Measurements from ENCODE around the gene NAA50.

NAA50 gene

DNA sequence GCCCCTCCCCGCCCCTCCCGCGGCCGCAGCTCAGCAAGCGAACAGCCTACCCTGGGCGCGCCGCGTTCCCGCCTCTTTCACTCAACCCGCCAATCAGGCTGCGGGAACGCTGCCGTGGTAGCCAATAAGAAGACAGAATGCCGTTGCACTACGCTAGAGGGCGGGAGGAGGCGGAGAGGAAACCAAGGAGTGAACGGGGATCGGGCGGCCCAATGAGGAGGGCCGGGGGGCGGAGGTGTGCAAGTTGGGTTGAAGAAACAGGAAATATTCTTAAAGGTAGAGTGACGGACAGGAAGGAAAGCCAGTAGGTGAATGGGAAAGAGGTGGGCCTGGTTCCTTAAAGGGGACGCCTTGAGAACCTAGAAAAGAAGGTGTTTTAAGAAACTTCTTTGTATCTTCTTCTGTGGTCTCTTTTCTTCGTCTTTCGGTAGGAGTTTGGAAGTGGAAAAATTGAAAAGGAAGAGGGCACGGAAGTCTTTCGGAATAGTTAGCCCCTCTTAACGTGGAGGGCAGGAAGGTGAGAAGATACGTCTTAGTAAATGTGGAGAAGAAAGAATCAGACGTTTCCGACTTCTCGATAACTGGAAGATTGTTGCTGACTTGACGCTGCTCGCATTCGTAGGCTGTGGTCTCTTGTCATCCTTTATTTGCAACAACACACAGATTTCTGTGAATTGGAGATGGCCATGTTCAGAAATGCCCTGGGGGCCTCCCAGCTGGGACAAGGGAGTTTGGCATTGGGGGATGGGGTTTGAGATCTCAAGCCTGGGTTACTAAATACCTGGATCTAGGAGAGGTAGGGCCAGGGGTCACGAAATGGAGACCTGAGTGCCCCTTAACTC lies 49.2 kb downstream of the NAA50 start (continued):
- TF ChIP-seq, protein P1, sequence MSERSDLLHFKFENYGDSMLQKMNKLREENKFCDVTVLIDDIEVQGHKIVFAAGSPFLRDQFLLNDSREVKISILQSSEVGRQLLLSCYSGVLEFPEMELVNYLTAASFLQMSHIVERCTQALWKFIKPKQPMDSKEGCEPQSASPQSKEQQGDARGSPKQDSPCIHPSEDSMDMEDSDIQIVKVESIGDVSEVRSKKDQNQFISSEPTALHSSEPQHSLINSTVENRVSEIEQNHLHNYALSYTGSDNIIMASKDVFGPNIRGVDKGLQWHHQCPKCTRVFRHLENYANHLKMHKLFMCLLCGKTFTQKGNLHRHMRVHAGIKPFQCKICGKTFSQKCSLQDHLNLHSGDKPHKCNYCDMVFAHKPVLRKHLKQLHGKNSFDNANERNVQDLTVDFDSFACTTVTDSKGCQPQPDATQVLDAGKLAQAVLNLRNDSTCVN (tag by site-specific recombination; optimal IDR thresholded peaks at IDR 0.05) = peak; percentile 24
- TF ChIP-seq ZNF792 (tag by site-specific recombination; IDR thresholded peaks at IDR 0.05) (no peak), ZFHX2 (tag by site-specific recombination; conservative IDR thresholded peaks at IDR 0.05) (peak; percentile 60; the same call in 1 of the 2 replicates), ZBTB17 (tag by site-specific recombination; IDR thresholded peaks at IDR 0.05) (peak; percentile 54), ZBTB21 (tag by site-specific recombination; IDR thresholded peaks at IDR 0.05) (no peak), SP2 (tag by site-specific recombination; IDR thresholded peaks at IDR 0.05) (peak; percentile 97), KLF1 (tag by site-specific recombination; IDR thresholded peaks at IDR 0.05) (peak; percentile 42; the same call in 1 of the 2 replicates), ZNF341 (tag by site-specific recombination; IDR thresholded peaks at IDR 0.05; ENCODE audit: low read depth) (peak; percentile 54; the same call in 1 of the 2 replicates), KLF10 (tag by site-specific recombination; IDR thresholded peaks at IDR 0.05) (peak; percentile 89), WT1 (tag by site-specific recombination; IDR thresholded peaks at IDR 0.05) (0 out of 2 replicates have a peak, but pooled peaks have one; percentile 13), ZNF335 (tag by site-specific recombination; conservative IDR thresholded peaks at IDR 0.05) (peak; percentile 66), ZBTB48 (tag by site-specific recombination; IDR thresholded peaks at IDR 0.05) (peak; percentile 41), IKZF3 (tag by site-specific recombination; IDR thresholded peaks at IDR 0.05) (no peak), KLF16 (tag by site-specific recombination; IDR thresholded peaks at IDR 0.05) (peak; percentile 85; the same call in 1 of the 2 replicates), EGR2 (tag by site-specific recombination; IDR thresholded peaks at IDR 0.05; ENCODE audit: low read depth) (peak; percentile 54; the same call in 1 of the 2 replicates), SP3 (tag by site-specific recombination; IDR thresholded peaks at IDR 0.05) (peak; percentile 97)
- TF ChIP-seq, protein P2, sequence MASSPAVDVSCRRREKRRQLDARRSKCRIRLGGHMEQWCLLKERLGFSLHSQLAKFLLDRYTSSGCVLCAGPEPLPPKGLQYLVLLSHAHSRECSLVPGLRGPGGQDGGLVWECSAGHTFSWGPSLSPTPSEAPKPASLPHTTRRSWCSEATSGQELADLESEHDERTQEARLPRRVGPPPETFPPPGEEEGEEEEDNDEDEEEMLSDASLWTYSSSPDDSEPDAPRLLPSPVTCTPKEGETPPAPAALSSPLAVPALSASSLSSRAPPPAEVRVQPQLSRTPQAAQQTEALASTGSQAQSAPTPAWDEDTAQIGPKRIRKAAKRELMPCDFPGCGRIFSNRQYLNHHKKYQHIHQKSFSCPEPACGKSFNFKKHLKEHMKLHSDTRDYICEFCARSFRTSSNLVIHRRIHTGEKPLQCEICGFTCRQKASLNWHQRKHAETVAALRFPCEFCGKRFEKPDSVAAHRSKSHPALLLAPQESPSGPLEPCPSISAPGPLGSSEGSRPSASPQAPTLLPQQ (tag by site-specific recombination; IDR thresholded peaks at IDR 0.05) = peak; percentile 92
- TF ChIP-seq, protein P3, sequence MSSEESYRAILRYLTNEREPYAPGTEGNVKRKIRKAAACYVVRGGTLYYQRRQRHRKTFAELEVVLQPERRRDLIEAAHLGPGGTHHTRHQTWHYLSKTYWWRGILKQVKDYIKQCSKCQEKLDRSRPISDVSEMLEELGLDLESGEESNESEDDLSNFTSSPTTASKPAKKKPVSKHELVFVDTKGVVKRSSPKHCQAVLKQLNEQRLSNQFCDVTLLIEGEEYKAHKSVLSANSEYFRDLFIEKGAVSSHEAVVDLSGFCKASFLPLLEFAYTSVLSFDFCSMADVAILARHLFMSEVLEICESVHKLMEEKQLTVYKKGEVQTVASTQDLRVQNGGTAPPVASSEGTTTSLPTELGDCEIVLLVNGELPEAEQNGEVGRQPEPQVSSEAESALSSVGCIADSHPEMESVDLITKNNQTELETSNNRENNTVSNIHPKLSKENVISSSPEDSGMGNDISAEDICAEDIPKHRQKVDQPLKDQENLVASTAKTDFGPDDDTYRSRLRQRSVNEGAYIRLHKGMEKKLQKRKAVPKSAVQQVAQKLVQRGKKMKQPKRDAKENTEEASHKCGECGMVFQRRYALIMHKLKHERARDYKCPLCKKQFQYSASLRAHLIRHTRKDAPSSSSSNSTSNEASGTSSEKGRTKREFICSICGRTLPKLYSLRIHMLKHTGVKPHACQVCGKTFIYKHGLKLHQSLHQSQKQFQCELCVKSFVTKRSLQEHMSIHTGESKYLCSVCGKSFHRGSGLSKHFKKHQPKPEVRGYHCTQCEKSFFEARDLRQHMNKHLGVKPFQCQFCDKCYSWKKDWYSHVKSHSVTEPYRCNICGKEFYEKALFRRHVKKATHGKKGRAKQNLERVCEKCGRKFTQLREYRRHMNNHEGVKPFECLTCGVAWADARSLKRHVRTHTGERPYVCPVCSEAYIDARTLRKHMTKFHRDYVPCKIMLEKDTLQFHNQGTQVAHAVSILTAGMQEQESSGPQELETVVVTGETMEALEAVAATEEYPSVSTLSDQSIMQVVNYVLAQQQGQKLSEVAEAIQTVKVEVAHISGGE (tag by site-specific recombination; conservative IDR thresholded peaks at IDR 0.05; ENCODE audit: low read depth) = 0 out of 2 replicates have a peak, but pooled peaks have one; percentile 13
- TF ChIP-seq, protein P4, sequence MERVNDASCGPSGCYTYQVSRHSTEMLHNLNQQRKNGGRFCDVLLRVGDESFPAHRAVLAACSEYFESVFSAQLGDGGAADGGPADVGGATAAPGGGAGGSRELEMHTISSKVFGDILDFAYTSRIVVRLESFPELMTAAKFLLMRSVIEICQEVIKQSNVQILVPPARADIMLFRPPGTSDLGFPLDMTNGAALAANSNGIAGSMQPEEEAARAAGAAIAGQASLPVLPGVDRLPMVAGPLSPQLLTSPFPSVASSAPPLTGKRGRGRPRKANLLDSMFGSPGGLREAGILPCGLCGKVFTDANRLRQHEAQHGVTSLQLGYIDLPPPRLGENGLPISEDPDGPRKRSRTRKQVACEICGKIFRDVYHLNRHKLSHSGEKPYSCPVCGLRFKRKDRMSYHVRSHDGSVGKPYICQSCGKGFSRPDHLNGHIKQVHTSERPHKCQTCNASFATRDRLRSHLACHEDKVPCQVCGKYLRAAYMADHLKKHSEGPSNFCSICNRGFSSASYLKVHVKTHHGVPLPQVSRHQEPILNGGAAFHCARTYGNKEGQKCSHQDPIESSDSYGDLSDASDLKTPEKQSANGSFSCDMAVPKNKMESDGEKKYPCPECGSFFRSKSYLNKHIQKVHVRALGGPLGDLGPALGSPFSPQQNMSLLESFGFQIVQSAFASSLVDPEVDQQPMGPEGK (tag by site-specific recombination; IDR thresholded peaks at IDR 0.05) = peak; percentile 65
- TF ChIP-seq, protein P5, sequence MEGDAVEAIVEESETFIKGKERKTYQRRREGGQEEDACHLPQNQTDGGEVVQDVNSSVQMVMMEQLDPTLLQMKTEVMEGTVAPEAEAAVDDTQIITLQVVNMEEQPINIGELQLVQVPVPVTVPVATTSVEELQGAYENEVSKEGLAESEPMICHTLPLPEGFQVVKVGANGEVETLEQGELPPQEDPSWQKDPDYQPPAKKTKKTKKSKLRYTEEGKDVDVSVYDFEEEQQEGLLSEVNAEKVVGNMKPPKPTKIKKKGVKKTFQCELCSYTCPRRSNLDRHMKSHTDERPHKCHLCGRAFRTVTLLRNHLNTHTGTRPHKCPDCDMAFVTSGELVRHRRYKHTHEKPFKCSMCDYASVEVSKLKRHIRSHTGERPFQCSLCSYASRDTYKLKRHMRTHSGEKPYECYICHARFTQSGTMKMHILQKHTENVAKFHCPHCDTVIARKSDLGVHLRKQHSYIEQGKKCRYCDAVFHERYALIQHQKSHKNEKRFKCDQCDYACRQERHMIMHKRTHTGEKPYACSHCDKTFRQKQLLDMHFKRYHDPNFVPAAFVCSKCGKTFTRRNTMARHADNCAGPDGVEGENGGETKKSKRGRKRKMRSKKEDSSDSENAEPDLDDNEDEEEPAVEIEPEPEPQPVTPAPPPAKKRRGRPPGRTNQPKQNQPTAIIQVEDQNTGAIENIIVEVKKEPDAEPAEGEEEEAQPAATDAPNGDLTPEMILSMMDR (tag by site-specific recombination; IDR thresholded peaks at IDR 0.05) = peak; percentile 45; the same call in 1 of the 2 replicates
